H1 (cell line): Measurements from ENCODE around the gene MOCS1. TPM values are rescaled to one million over a fixed set of nuclear protein-coding genes. Genes with fewer than 3 reads are reported as not detected.

Experiments used
- CTCF ChIA-PET: fragments of 300-600 bp; sonication (Branson Sonifier 250); formaldehyde crosslinking; loops from one replicate; lab custom pipeline; 2021; ENCODE audit not compliant: partially characterized antibody; lab: Charles Lee
- POLR2A ChIA-PET: fragments of 300-600 bp; sonication (Branson Sonifier 250); formaldehyde crosslinking; loops from one replicate; lab custom pipeline; 2021; ENCODE audit warnings: inconsistent platforms; ENCODE audit not compliant: partially characterized antibody; lab: Charles Lee
- DNase-seq, 2 experiments: peaks; one replicate each; pipeline versions ENCODE4 v3.0.0 to v3.0.0-alpha.2; 2010 to 2022; ENCODE audit warnings: low spot score in 2 of 2, low read depth in 1 of 2, mixed read lengths in 1 of 2
- FAIRE-seq: peaks from 2 replicates; lab custom pipeline; 2011; peaks lifted over from hg19 to GRCh38; lab: Jason Lieb, UNC
- H2AFZ ChIP-seq: 2 replicates; pipeline ENCODE4 v1.8.1; 2012; ENCODE audit warnings: low read length, inconsistent platforms
- H2AK5ac ChIP-seq: 2 replicates; pipeline ENCODE4 v1.6.1; 2013; ENCODE audit warnings: low read depth, low read length
- H2BK120ac ChIP-seq: replicated peaks from 2 replicates; pipeline ENCODE3; 2013; ENCODE audit warnings: low read depth, low read length, inconsistent platforms
- H2BK12ac ChIP-seq: 2 replicates; pipeline ENCODE4 v1.6.1; 2013; ENCODE audit warnings: low read depth, low read length
- H2BK15ac ChIP-seq: 2 replicates; pipeline ENCODE4 v1.6.1; 2013; ENCODE audit warnings: low read length
- H2BK20ac ChIP-seq: 2 replicates; pipeline ENCODE4 v1.6.1; 2013; ENCODE audit warnings: low read length
- H2BK5ac ChIP-seq: 2 replicates; pipeline ENCODE4 v1.6.1; 2013; ENCODE audit warnings: low read depth, low read length
- H3K14ac ChIP-seq: 2 replicates; pipeline ENCODE4 v1.6.1; 2013; ENCODE audit warnings: inconsistent platforms; ENCODE audit not compliant: insufficient read length
- H3K18ac ChIP-seq: 2 replicates; pipeline ENCODE4 v1.6.1; 2013; ENCODE audit warnings: low read length; ENCODE audit errors: extremely low read depth
- H3K23ac ChIP-seq: 2 replicates; pipeline ENCODE4 v1.6.1; 2013; ENCODE audit warnings: inconsistent platforms; ENCODE audit not compliant: insufficient read length
- H3K23me2 ChIP-seq: 2 replicates; pipeline ENCODE4 v1.6.1; 2013; ENCODE audit warnings: low read depth, low read length
- H3K27ac ChIP-seq: 2 replicates; pipeline ENCODE4 v1.6.1; 2011; ENCODE audit warnings: low read depth, low read length, inconsistent platforms
- H3K27me3 ChIP-seq, 4 experiments: replicated peaks in 1 of 4; 1 replicate in 1 of 4; 2 replicates in 3 of 4; pipeline versions ENCODE4 v1.6.1 to v1.8.1; 2011 to 2013; ENCODE audit warnings: low read length in 3 of 4, mild to moderate bottlenecking in 3 of 4, inconsistent platforms in 2 of 4, mixed read lengths in 2 of 4, moderate library complexity in 1 of 4; ENCODE audit not compliant: control insufficient read depth in 3 of 4, insufficient read depth in 3 of 4; ENCODE audit errors: extremely low read depth in 1 of 4
- H3K36me3 ChIP-seq, 4 experiments: 2 replicates each; pipeline versions ENCODE4 v1.6.1 to v1.8.1; 2011 to 2013; ENCODE audit warnings: mild to moderate bottlenecking in 4 of 4, low read length in 3 of 4, moderate library complexity in 2 of 4, control low read depth in 1 of 4, inconsistent platforms in 1 of 4; ENCODE audit not compliant: insufficient read depth in 4 of 4, control insufficient read depth in 2 of 4
- H3K4ac ChIP-seq: replicated peaks from 2 replicates; pipeline ENCODE3; 2013; ENCODE audit warnings: low read length, low read depth, mixed read lengths, inconsistent platforms; ENCODE audit not compliant: insufficient read length
- H3K4me1 ChIP-seq, 4 experiments: replicated peaks in 1 of 4; 1 replicate in 1 of 4; 2 replicates in 3 of 4; pipeline versions ENCODE4 v1.6.1 to v1.8.1; 2011 to 2013; ENCODE audit warnings: low read length in 3 of 4, inconsistent platforms in 2 of 4, mixed read lengths in 1 of 4; ENCODE audit not compliant: insufficient read depth in 4 of 4, control insufficient read depth in 3 of 4
- H3K4me2 ChIP-seq, 2 experiments: 2 replicates each; pipeline versions ENCODE4 v1.6.1 to v1.8.1; 2011 to 2013; ENCODE audit warnings: low read depth in 2 of 2, low read length in 2 of 2, control low read depth in 1 of 2, inconsistent platforms in 1 of 2, mild to moderate bottlenecking in 1 of 2; ENCODE audit not compliant: insufficient read depth in 1 of 2
- H3K4me3 ChIP-seq, 4 experiments: fragments of 200-600, 300-600 bp in 1 of 4; sonication (generic), shearing (Covaris generic), sonication (Bioruptor Twin) in 1 of 4; 2 replicates each; pipeline versions ENCODE4 v1.5.1 to v1.8.1; 2011 to 2016; ENCODE audit warnings: low read length in 4 of 4, low read depth in 3 of 4, control low read depth in 2 of 4, inconsistent platforms in 2 of 4, mild to moderate bottlenecking in 2 of 4, mixed read lengths in 1 of 4, moderate library complexity in 1 of 4; ENCODE audit not compliant: insufficient read depth in 2 of 4; ENCODE audit errors: extremely low read depth in 1 of 4
- H3K56ac ChIP-seq: replicated peaks from 2 replicates; pipeline ENCODE3; 2013; ENCODE audit warnings: low read depth, mild to moderate bottlenecking, mixed read lengths, low read length, inconsistent platforms; ENCODE audit not compliant: insufficient read length
- H3K79me1 ChIP-seq: 2 replicates; pipeline ENCODE4 v1.6.1; 2013; ENCODE audit warnings: low read depth, low read length, control low read depth
- H3K79me2 ChIP-seq, 2 experiments: 2 replicates each; pipeline versions ENCODE4 v1.6.1 to v1.8.1; 2012 to 2013; ENCODE audit warnings: low read length in 2 of 2, mild to moderate bottlenecking in 2 of 2, inconsistent platforms in 1 of 2; ENCODE audit not compliant: insufficient read depth in 2 of 2, control insufficient read depth in 1 of 2
- H3K9ac ChIP-seq, 4 experiments: replicated peaks in 1 of 4; 1 replicate in 1 of 4; 2 replicates in 3 of 4; pipeline versions ENCODE4 v1.6.1 to v1.8.1; 2011 to 2013; ENCODE audit warnings: low read depth in 3 of 4, low read length in 3 of 4, control low read depth in 2 of 4, mild to moderate bottlenecking in 2 of 4, moderate library complexity in 2 of 4, inconsistent platforms in 1 of 4; ENCODE audit errors: extremely low read depth in 1 of 4
- H3K9me3 ChIP-seq, 2 experiments: 2 replicates each; pipeline versions ENCODE4 v1.6.1 to v1.8.1; 2012 to 2013; ENCODE audit warnings: mild to moderate bottlenecking in 2 of 2, moderate library complexity in 2 of 2, control low read depth in 1 of 2, inconsistent platforms in 1 of 2, low read depth in 1 of 2, low read length in 1 of 2, mixed read lengths in 1 of 2; ENCODE audit not compliant: insufficient read depth in 2 of 2
- H4K20me1 ChIP-seq, 2 experiments: replicated peaks in 1 of 2; 2 replicates each; pipeline versions ENCODE3 to v1.8.1; 2011 to 2013; ENCODE audit warnings: inconsistent platforms in 2 of 2, low read length in 2 of 2, mild to moderate bottlenecking in 1 of 2; ENCODE audit not compliant: insufficient read depth in 2 of 2, control insufficient read depth in 1 of 2
- H4K5ac ChIP-seq: 2 replicates; pipeline ENCODE4 v1.6.1; 2013; ENCODE audit warnings: low read length, low read depth, mixed read lengths, inconsistent platforms; ENCODE audit not compliant: insufficient read length
- H4K8ac ChIP-seq: 2 replicates; pipeline ENCODE4 v1.8.0; 2013; ENCODE audit warnings: mild to moderate bottlenecking, moderate library complexity, low read length, inconsistent platforms; ENCODE audit not compliant: insufficient read depth; ENCODE audit errors: extremely low read depth
- H4K91ac ChIP-seq: replicated peaks from 2 replicates; pipeline ENCODE3; 2013; ENCODE audit warnings: low read length, mixed read lengths, inconsistent platforms; ENCODE audit not compliant: insufficient read length
- PHF8 ChIP-seq: fragments of 200-600 bp; sonication (generic); conservative IDR thresholded peaks from 2 replicates; pipeline ENCODE4 v1.7.1; 2012; ENCODE audit warnings: low read depth, mild to moderate bottlenecking, inconsistent platforms, low read length, moderate library complexity
- SIX5 ChIP-seq: IDR thresholded peaks from 2 replicates; pipeline ENCODE4 v1.6.1; 2011; ENCODE audit warnings: mild to moderate bottlenecking, low read depth, low read length
- WGBS, 2 experiments: shearing (Covaris generic) in 1 of 2; methylation state at CpG; one replicate each; pipeline versions ENCODE4 v1.1.6 to v1.1.7; 2013 to 2015; ENCODE audit warnings: low lambda C conversion rate in 2 of 2, mixed read lengths in 2 of 2, inconsistent platforms in 1 of 2, low coverage in 1 of 2, missing lambda C conversion rate in 1 of 2; ENCODE audit not compliant: insufficient replicate concordance in 2 of 2, insufficient coverage in 1 of 2, insufficient read length in 1 of 2; ENCODE audit errors: extremely low coverage in 1 of 2, missing lambda C conversion rate in 1 of 2; 5-methylcytosine and 5-hydroxymethylcytosine counted together
- polyA plus RNA-seq, 7 experiments: library from polyadenylated mRNA; depleted of rRNA in 3 of 7; stranded (reverse) in 5 of 7; unstranded in 2 of 7; fragments of >200 nt in 5 of 7; fragments of 200-250 nt in 2 of 7; gene quantifications; 1 replicate in 5 of 7; 2 replicates in 1 of 7; 4 replicates in 1 of 7; pipeline versions ENCODE4 v1.2.1 to v1.2.3, GENCODE V29; 2011 to 2013; ENCODE audit warnings: missing spikeins in 2 of 7, mixed read lengths in 2 of 7
- total RNA-seq: library from RNA; stranded (reverse); fragmentation: NEBNext Ultra II Directional; extraction: Animal tissue kit (Norgen Biotek cat#: 25700); gene quantifications from 2 replicates; pipeline ENCODE4 v1.2.1, GENCODE V29; 2021

MOCS1 gene
- total and polyA plus RNA-seq, 2 of the 8 experiments (the other 6 are each of a cell fraction or from before 2014, with no cell fraction given): 13.4 to 19.7 TPM

- POLR2A ChIA-PET: no interaction called here
Observed at GRCh38 chr6:39930540-39930939, 3.7 kb downstream of the MOCS1 start.

More at GRCh38 chr6:39930540-39930939, 3.7 kb downstream of the MOCS1 start:
- CTCF ChIA-PET: no interaction called here
- Histone ChIP-seq H3K9ac (no peak overlapping the region), H2BK20ac (no peak overlapping the region), H3K4ac (no peak overlapping the region), H3K14ac (no peak overlapping the region), H2BK5ac (no peak overlapping the region), H2AK5ac (no peak overlapping the region), H3K23me2 (peaks cover 5% of the 10 kb centered on the region; the same call in 1 of the 2 replicates), H3K27ac (no peak overlapping the region), H3K56ac (no peak overlapping the region), H3K4me1 (peaks cover 0 to 3% (median 0%) of the 10 kb centered on the region in 4 experiments; a peak in 2 of 7 replicates), H3K79me1 (0 out of 2 replicates have a peak, but pooled peaks cover 5% of the 10 kb centered on the region), H4K8ac (no peak overlapping the region), H3K4me2 (no peak overlapping the region), H4K5ac (no peak overlapping the region), H3K18ac (no peak overlapping the region), H2AFZ (no peak overlapping the region), H2BK12ac (no peak overlapping the region), H3K79me2 (no peaks in the 10 kb centered on the region; a peak in 1 of 4 replicates), H2BK120ac (no peak overlapping the region), H3K36me3 (peaks cover 2 to 9% (median 5%) of the 10 kb centered on the region in 4 experiments), H3K9me3 (peaks cover 0 to 7% of the 10 kb centered on the region in 2 experiments; a peak in 2 of 4 replicates), H3K23ac (no peak overlapping the region), H3K27me3 (no peaks in the 10 kb centered on the region; a peak in 1 of 7 replicates), H4K20me1 (peaks cover 0 to 1% of the 10 kb centered on the region in 2 experiments), H3K4me3 (no peak overlapping the region), H4K91ac (no peak overlapping the region), H2BK15ac (no peak overlapping the region)
- DNase-seq (no peak), FAIRE-seq (no peak)
- no peak for TF ChIP-seq PHF8
- no peak for TF ChIP-seq SIX5
- WGBS, 2 experiments: 91% methylated on average over 4 of the region's 4 CpGs; no CpG with 5 or more reads in 1 of the 2 experiments
